GM23248 (cell line): Measurements from ENCODE around the gene GOLGA1.

ENCODE experiments used
- EZH2 ChIP-seq: fragments of 200-600 bp; sonication (generic); IDR thresholded peaks from 2 replicates; pipeline ENCODE4 v1.6.1; 2018; ENCODE audit warnings: antibody characterized with exemption, mild to moderate bottlenecking; ENCODE audit not compliant: insufficient read depth, poor library complexity, severe bottlenecking
- EZH2phosphoT487 ChIP-seq: fragments of 200-600 bp; sonication (generic); IDR thresholded peaks from 2 replicates; pipeline ENCODE4 v1.6.1; 2018; ENCODE audit warnings: antibody characterized with exemption, moderate library complexity, mild to moderate bottlenecking, low read depth; ENCODE audit not compliant: insufficient read depth

DNA sequence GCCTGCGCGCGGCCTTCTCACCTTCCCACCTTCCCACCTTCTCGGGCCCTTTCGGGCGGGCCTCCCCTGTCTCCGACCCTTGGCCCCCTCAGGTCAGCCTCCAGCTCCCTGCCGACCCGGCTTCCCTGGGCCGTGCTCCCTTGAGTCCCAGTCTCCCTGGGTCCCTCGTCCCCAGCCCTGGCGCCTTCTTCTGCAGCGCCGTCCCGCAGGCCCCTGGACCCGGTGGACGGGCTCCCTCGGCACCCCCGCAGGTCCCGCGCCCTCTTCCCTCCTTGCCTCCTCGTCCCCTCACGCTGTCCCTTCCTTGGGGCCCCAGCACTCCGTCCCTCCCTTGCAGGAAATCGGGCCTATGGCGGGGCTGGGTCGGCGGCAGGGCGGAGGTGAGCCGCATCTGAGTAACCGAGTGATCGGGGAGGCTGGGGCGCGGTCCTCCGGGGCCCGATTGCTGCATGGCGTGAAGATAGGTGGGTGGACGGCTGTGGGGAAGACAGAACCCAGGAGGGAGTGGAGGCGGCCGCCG, 71.4 kb downstream of the GOLGA1 start:
- TF ChIP-seq EZH2 (no peak), EZH2phosphoT487 (no peak)
